Measurements from ENCODE around the gene FOXF1. TPM values are rescaled to one million over a fixed set of nuclear protein-coding genes. Genes with fewer than 3 reads are reported as not detected.
A peak's percentile ranks its signal among the peaks of the same experiment; 100 is the strongest.

The FOXF1 gene
- total RNA-seq = 1 to 10 TPM in 1 of 2 donors, not detected in 1; 4.1 TPM

GRCh38 chr16:86510465-86511261 lies at the start of gene FOXF1:
FOXF1 (plus strand) TSS chr16:86510527; CDS start chr16:86510570, 43 bp downstream.
- Histone ChIP-seq H3K9me3 (no peaks in the 10 kb centered on the region), H3K27ac (peak within 1 kb of the TSS in 1 of 2 donors; percentile 39), H3K4me1 (ENCODE audit: control insufficient read depth in 1 of 2, low read depth in 2 of 2) (peaks cover 13 to 45% of the 10 kb centered on the region in 2 donors), H3K4me3 (peak within 1 kb of the TSS; percentile 73), H3K36me3 (no peaks in the 10 kb centered on the region), H3K27me3 (replicated peaks; ENCODE audit: insufficient read depth) (peaks cover 29% of the 10 kb centered on the region)
- TF ChIP-seq, protein P1, sequence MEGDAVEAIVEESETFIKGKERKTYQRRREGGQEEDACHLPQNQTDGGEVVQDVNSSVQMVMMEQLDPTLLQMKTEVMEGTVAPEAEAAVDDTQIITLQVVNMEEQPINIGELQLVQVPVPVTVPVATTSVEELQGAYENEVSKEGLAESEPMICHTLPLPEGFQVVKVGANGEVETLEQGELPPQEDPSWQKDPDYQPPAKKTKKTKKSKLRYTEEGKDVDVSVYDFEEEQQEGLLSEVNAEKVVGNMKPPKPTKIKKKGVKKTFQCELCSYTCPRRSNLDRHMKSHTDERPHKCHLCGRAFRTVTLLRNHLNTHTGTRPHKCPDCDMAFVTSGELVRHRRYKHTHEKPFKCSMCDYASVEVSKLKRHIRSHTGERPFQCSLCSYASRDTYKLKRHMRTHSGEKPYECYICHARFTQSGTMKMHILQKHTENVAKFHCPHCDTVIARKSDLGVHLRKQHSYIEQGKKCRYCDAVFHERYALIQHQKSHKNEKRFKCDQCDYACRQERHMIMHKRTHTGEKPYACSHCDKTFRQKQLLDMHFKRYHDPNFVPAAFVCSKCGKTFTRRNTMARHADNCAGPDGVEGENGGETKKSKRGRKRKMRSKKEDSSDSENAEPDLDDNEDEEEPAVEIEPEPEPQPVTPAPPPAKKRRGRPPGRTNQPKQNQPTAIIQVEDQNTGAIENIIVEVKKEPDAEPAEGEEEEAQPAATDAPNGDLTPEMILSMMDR (IDR thresholded peaks at IDR 0.05) = no peak
- DNase-seq (ENCODE audit: low spot score) = no peak
- ATAC-seq (ENCODE audit: insufficient number of reproducible peaks, low FRiP score, low read depth) = no peak

DNA sequence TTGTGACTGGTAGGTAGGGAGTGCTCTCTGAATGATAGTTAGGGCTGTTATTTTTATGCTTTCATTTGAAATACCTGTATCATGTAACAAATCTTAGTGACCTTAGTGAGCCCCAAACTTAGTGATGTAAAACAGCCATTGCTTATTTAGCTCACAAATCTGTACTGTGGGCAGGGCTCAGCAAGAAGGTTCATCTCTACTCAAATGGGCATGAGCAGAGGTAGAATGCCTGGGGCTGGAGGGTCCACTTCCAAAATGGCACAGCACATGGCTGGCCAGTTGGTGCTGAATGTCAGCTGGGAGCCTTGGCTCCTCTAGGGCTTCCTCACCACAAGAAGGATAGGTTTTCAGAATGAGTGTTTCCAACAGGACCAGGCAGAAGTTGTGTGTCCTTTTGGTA lies 49.3 kb upstream of the FOXF1 start:
- H3K4me1 ChIP-seq (ENCODE audit: control insufficient read depth in 1 of 2, low read depth in 2 of 2) = no peaks in the 10 kb centered on the region
- TF ChIP-seq, protein P1 (IDR thresholded peaks at IDR 0.05) = no peak
- no peak overlapping the region for H3K27ac ChIP-seq

GRCh38 chr16:86462334-86463084 lies 47.8 kb upstream of the FOXF1 start:
- Histone ChIP-seq H3K27me3 (replicated peaks; ENCODE audit: insufficient read depth) (no peaks in the 10 kb centered on the region), H3K36me3 (no peaks in the 10 kb centered on the region), H3K4me3 (no peak overlapping the region), H3K27ac (no peak overlapping the region), H3K9me3 (peaks cover 6% of the 10 kb centered on the region), H3K4me1 (ENCODE audit: control insufficient read depth in 1 of 2, low read depth in 2 of 2) (no peaks in the 10 kb centered on the region)
- ATAC-seq (ENCODE audit: insufficient number of reproducible peaks, low FRiP score, low read depth) = no peak
- DNase-seq (ENCODE audit: low spot score) = no peak
- TF ChIP-seq, protein P1 (IDR thresholded peaks at IDR 0.05) = no peak

More for the DNA sequence above, 49.3 kb upstream of the FOXF1 start:
- Histone ChIP-seq H3K4me3 (no peak overlapping the region), H3K9me3 (peaks cover 6% of the 10 kb centered on the region), H3K36me3 (no peaks in the 10 kb centered on the region), H3K27me3 (replicated peaks; ENCODE audit: insufficient read depth) (no peaks in the 10 kb centered on the region)
- no peak for DNase-seq (ENCODE audit: low spot score)
- no peak for ATAC-seq (ENCODE audit: insufficient number of reproducible peaks, low FRiP score, low read depth)

DNA sequence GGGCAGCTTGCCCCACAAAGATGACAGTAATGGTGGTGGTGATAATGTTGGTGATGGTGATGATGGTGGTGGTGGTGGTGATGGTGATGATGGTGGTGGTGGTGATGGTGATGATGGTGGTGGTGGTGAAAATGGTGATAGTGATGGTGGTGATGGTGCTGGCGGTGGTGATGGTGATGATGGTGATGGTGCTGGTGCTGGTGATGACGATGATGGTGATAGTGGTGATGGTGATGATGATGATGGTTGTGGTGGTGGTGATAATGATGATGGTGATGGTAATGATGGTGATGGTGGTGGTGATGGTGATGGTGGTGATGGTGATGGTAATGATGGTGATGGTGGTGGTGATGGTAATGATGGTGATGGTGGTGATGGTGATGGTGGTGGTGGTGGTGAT lies 46.3 kb upstream of the FOXF1 start:
- H3K27ac ChIP-seq = no peak overlapping the region
- no peaks in the 10 kb centered on the region for H3K36me3 ChIP-seq
- TF ChIP-seq, protein P1 (IDR thresholded peaks at IDR 0.05) = no peak
- no peak overlapping the region for H3K4me3 ChIP-seq
- H3K27me3 ChIP-seq (replicated peaks; ENCODE audit: insufficient read depth) = no peaks in the 10 kb centered on the region
- H3K9me3 ChIP-seq = peaks cover 6% of the 10 kb centered on the region
- DNase-seq (ENCODE audit: low spot score) (no peak), ATAC-seq (ENCODE audit: insufficient number of reproducible peaks, low FRiP score, low read depth) (no peak)
- H3K4me1 ChIP-seq (ENCODE audit: control insufficient read depth in 1 of 2, low read depth in 2 of 2) = no peaks in the 10 kb centered on the region

DNA sequence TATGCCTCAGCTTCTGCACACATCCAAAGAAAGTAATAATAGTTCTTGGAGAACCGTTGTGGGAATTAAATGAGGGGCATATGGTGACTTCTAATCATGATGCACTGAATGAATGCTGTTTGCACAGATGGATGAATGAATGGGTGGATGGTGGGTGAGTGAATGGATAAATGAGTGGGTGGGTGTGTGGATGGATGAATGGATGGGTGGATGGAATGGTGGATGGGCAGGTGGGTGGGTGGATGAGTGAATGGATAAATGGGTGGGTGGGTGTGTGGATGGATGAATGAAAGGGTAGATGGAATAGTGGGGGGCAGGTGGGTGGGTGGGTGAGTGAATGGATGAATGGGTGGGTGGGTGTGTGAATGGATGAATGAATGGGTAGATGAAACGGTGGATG lies 44.9 kb upstream of the FOXF1 start:
- ATAC-seq (ENCODE audit: insufficient number of reproducible peaks, low FRiP score, low read depth) = no peak
- H3K27ac ChIP-seq = no peak overlapping the region

More for the DNA sequence above, 44.9 kb upstream of the FOXF1 start:
- Histone ChIP-seq H3K4me1 (ENCODE audit: control insufficient read depth in 1 of 2, low read depth in 2 of 2) (no peaks in the 10 kb centered on the region), H3K27me3 (replicated peaks; ENCODE audit: insufficient read depth) (no peaks in the 10 kb centered on the region), H3K9me3 (peaks cover 6% of the 10 kb centered on the region), H3K36me3 (no peaks in the 10 kb centered on the region), H3K4me3 (no peak overlapping the region)
- no peak for DNase-seq (ENCODE audit: low spot score)
- TF ChIP-seq, protein P1 (IDR thresholded peaks at IDR 0.05) = no peak

All from thoracic aorta (tissue), 2 donors.